HCT116 (cell line): Measurements from ENCODE around the gene GPR62. TPM values are rescaled to one million over a fixed set of nuclear protein-coding genes. Genes with fewer than 3 reads are reported as not detected.
A peak's percentile ranks its signal among the peaks of the same experiment; 100 is the strongest.

Experiments
- ATAC-seq: fragments of 200-7000 bp; cut with Tn5 transposase; 2 replicates; pipeline ENCODE4 v1.9.1; 2020; ENCODE audit warnings: mild to moderate bottlenecking, moderate library complexity
- BruUV-seq: library from RNA; stranded (reverse); fragments of 400-500 nt; replicated peaks from 2 replicates; lab custom pipeline; 2021; lab: Mats Ljungman, UMichigan
- CTCF ChIA-PET: fragments of 300-600 bp; sonication (Branson Sonifier 250); formaldehyde crosslinking; loops from one replicate; lab custom pipeline; 2021; ENCODE audit warnings: antibody characterized with exemption; lab: Charles Lee
- POLR2A ChIA-PET: fragments of 300-600, 350-600 bp; sonication (Branson Sonifier 250); formaldehyde crosslinking; loops from one replicate; lab custom pipeline; 2021; ENCODE audit warnings: antibody characterized with exemption; lab: Charles Lee
- RAD21 ChIA-PET, 2 experiments: fragments of 300-600 bp; sonication (Branson Sonifier 250); formaldehyde crosslinking; loops; one replicate each; lab custom pipeline; 2023; ENCODE audit warnings: low total read pairs in 2 of 2; ENCODE audit not compliant: uncharacterized antibody in 2 of 2, unreplicated experiment in 2 of 2, low non-redundant PET in 1 of 2; lab: Charles Lee
- DNase-seq: peaks from one replicate; pipeline ENCODE4 v3.0.0-alpha.2; 2010; ENCODE audit warnings: low read depth, low spot score
- H2AFZ ChIP-seq: fragments of 200-600 bp; shearing (Covaris generic), sonication (generic); 2 replicates; pipeline ENCODE4 v1.6.1; 2017; ENCODE audit warnings: low read depth, mixed run types, mixed read lengths, antibody characterized with exemption, low read length; ENCODE audit not compliant: poor library complexity, severe bottlenecking
- H3K27ac ChIP-seq: 2 replicates; pipeline ENCODE4 v1.5.1; 2012; ENCODE audit warnings: low read depth, low read length
- H3K27me3 ChIP-seq: fragments of 200-600 bp; sonication (generic); 2 replicates; pipeline ENCODE4 v1.6.1; 2016; ENCODE audit warnings: mixed run types, low read length, mixed read lengths; ENCODE audit not compliant: insufficient read depth
- H3K36me3 ChIP-seq, 2 experiments: fragments of 200-500 bp in 1 of 2; fragments of 200-600 bp in 1 of 2; sonication (Bioruptor generic) in 1 of 2; sonication (generic) in 1 of 2; 2 replicates each; pipeline versions ENCODE4 v1.5.1 to v1.6.1; 2014 to 2016; ENCODE audit warnings: low read length in 2 of 2, inconsistent platforms in 1 of 2, mixed read lengths in 1 of 2, mixed run types in 1 of 2; ENCODE audit not compliant: insufficient read depth in 2 of 2, control insufficient read depth in 1 of 2
- H3K4me1 ChIP-seq, 2 experiments: fragments of 200-600 bp in 1 of 2; sonication (generic) in 1 of 2; 2 replicates each; pipeline versions ENCODE4 v1.5.1 to v1.6.1; 2012 to 2017; ENCODE audit warnings: low read length in 2 of 2, inconsistent platforms in 1 of 2, mild to moderate bottlenecking in 1 of 2, mixed read lengths in 1 of 2, mixed run types in 1 of 2, moderate library complexity in 1 of 2; ENCODE audit not compliant: insufficient read depth in 2 of 2, control insufficient read depth in 1 of 2
- H3K4me2 ChIP-seq: fragments of 200-600 bp; sonication (generic); 2 replicates; pipeline ENCODE4 v1.6.1; 2017; ENCODE audit warnings: mixed run types, low read length, mixed read lengths
- H3K4me3 ChIP-seq, 2 experiments: fragments of 200-600 bp in 1 of 2; sonication (generic) in 1 of 2; replicated peaks in 1 of 2; 2 replicates each; pipeline ENCODE4 v1.5.1; 2011 to 2016; ENCODE audit warnings: low read length in 2 of 2, control low read depth in 1 of 2, low read depth in 1 of 2, mild to moderate bottlenecking in 1 of 2, mixed read lengths in 1 of 2, mixed run types in 1 of 2
- H3K79me2 ChIP-seq: fragments of 200-600 bp; sonication (generic); 2 replicates; pipeline ENCODE4 v1.6.1; 2017; ENCODE audit warnings: mild to moderate bottlenecking, mixed run types, low read length, moderate library complexity, mixed read lengths; ENCODE audit not compliant: insufficient read depth
- H3K9ac ChIP-seq: fragments of 200-600 bp; sonication (generic); 2 replicates; pipeline ENCODE4 v1.6.1; 2016; ENCODE audit warnings: low read length, mixed read lengths
- H3K9me2 ChIP-seq: fragments of 200-600 bp; sonication (generic), shearing (Covaris generic); 2 replicates; pipeline ENCODE4 v1.6.1; 2017; ENCODE audit warnings: mixed run types, mild to moderate bottlenecking, moderate library complexity; ENCODE audit not compliant: insufficient read depth
- H3K9me3 ChIP-seq, 2 experiments: fragments of 200-500 bp in 1 of 2; fragments of 200-600 bp in 1 of 2; sonication (Bioruptor generic) in 1 of 2; sonication (generic) in 1 of 2; 2 replicates each; pipeline ENCODE4 v1.6.1; 2014 to 2017; ENCODE audit warnings: low read length in 2 of 2, mixed read lengths in 2 of 2, inconsistent platforms in 1 of 2, low read depth in 1 of 2, mild to moderate bottlenecking in 1 of 2, mixed run types in 1 of 2, moderate library complexity in 1 of 2; ENCODE audit not compliant: control insufficient read depth in 1 of 2, insufficient read depth in 1 of 2
- H4K20me1 ChIP-seq: fragments of 200-600 bp; sonication (generic), shearing (Covaris generic); 2 replicates; pipeline ENCODE4 v1.6.1; 2017; ENCODE audit warnings: mixed run types, mild to moderate bottlenecking, moderate library complexity; ENCODE audit not compliant: insufficient read depth
- EGR1 ChIP-seq: IDR thresholded peaks from 2 replicates; pipeline ENCODE4 v1.6.1; 2012; ENCODE audit warnings: low read depth
- ELF1 ChIP-seq: IDR thresholded peaks from 2 replicates; pipeline ENCODE4 v1.6.1; 2012; ENCODE audit warnings: low read depth, borderline replicate concordance
- POLR2AphosphoS5 ChIP-seq: IDR thresholded peaks from 2 replicates; pipeline ENCODE4 v1.6.1; 2011; ENCODE audit warnings: mild to moderate bottlenecking, low read depth, low read length, moderate library complexity
- RAD21 ChIP-seq: IDR thresholded peaks from 2 replicates; pipeline ENCODE4 v1.6.1; 2012; ENCODE audit warnings: low read depth, mild to moderate bottlenecking
- SIN3A ChIP-seq: IDR thresholded peaks from 2 replicates; pipeline ENCODE4 v1.6.1; 2012; ENCODE audit warnings: low read depth
- SRF ChIP-seq: IDR thresholded peaks from 2 replicates; pipeline ENCODE4 v1.6.1; 2012; ENCODE audit warnings: low read depth
- TCF7L2 ChIP-seq: IDR thresholded peaks from 2 replicates; pipeline ENCODE4 v1.7.0; 2011; ENCODE audit warnings: borderline replicate concordance, inconsistent platforms; ENCODE audit not compliant: insufficient read depth, insufficient read length; ENCODE audit errors: extremely low read depth
- YY1 ChIP-seq: IDR thresholded peaks from 2 replicates; pipeline ENCODE4 v1.6.1; 2011; ENCODE audit warnings: low read length, low read depth, moderate library complexity, mild to moderate bottlenecking; ENCODE audit not compliant: insufficient replicate concordance; ENCODE audit errors: extremely low read depth
- ZNF274 ChIP-seq: fragments of 200-500 bp; sonication (Bioruptor generic); IDR thresholded peaks from 2 replicates; pipeline ENCODE4 v1.6.1; 2014; ENCODE audit warnings: mild to moderate bottlenecking, low read depth, low read length, inconsistent platforms
- intact Hi-C: fragments of 100-400 bp; cut with micrococcal nuclease; formaldehyde crosslinking; loops from 2 replicates; pipeline ENCODE4 v1.10.0; 2022
- total RNA-seq: library from RNA; stranded (reverse); gene quantifications from one replicate; pipeline ENCODE4 v1.2.1, GENCODE V29; 2021; ENCODE audit not compliant: unreplicated experiment
- TF ChIP-seq, protein P1 (sequence below): IDR thresholded peaks from 2 replicates; pipeline ENCODE4 v1.6.1; 2011; ENCODE audit warnings: mild to moderate bottlenecking, low read length, moderate library complexity; ENCODE audit not compliant: insufficient replicate concordance; ENCODE audit errors: extremely low read depth
- TF ChIP-seq, protein P2 (sequence below): IDR thresholded peaks from 2 replicates; pipeline ENCODE4 v1.6.1; 2012

The GPR62 gene
- total RNA-seq, 1 experiment from 2014 or later = not detected

DNA sequence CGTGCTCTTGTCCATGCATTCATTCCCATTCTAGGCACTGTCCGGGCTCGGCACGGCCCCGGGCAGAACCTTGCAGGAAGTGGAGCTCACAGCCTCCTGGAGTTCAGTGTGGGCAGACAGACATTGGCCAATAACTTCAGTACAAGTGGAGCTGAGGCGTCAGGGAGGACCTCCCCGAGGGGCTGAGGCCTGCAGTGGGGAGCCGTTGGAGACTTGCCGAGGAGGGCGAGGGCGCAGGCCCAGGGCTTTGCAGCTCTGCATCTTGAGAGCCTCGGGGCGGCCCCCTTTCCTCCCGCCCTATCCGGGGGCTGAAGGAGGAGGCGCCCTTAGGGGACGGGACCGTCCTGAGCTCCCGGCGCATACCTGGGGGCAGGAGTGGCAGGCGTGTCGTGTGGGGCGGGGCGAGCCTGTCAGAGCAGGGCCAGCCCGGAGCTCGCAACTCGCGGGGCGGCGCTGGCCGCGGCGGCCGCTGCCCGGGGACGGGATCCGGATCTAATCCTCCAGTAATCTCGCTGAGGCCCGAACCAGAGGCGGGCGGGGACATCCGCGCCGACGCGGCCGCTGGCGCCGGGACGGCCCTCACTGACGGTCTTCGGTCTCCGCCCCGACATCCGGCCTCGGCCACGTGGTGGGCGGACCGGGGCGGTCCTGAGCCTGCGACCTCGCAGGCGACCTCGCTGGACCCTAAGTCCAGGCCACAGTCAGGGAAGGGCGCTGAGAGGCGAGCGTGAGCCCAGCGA lies 27.8 kb downstream of the GPR62 start, which contains the start of gene ACY1 (continued):
- TF ChIP-seq, protein P1, sequence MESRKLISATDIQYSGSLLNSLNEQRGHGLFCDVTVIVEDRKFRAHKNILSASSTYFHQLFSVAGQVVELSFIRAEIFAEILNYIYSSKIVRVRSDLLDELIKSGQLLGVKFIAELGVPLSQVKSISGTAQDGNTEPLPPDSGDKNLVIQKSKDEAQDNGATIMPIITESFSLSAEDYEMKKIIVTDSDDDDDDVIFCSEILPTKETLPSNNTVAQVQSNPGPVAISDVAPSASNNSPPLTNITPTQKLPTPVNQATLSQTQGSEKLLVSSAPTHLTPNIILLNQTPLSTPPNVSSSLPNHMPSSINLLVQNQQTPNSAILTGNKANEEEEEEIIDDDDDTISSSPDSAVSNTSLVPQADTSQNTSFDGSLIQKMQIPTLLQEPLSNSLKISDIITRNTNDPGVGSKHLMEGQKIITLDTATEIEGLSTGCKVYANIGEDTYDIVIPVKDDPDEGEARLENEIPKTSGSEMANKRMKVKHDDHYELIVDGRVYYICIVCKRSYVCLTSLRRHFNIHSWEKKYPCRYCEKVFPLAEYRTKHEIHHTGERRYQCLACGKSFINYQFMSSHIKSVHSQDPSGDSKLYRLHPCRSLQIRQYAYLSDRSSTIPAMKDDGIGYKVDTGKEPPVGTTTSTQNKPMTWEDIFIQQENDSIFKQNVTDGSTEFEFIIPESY = no peak
- TF ChIP-seq YY1 = no peak
- TF ChIP-seq, protein P2, sequence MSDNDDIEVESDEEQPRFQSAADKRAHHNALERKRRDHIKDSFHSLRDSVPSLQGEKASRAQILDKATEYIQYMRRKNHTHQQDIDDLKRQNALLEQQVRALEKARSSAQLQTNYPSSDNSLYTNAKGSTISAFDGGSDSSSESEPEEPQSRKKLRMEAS = no peak
- TF ChIP-seq SIN3A = no peak

- DNase-seq (no peak), ATAC-seq (no peak)
- Histone ChIP-seq H3K9me2 (no peaks in the 10 kb centered on the region), H3K36me3 (no peaks in the 10 kb centered on the region), H3K27ac (peak overlapping the region; percentile 82), H3K9me3 (no peaks in the 10 kb centered on the region), H3K9ac (peak overlapping the region; percentile 79), H3K4me1 (peaks cover 24 to 56% of the 10 kb centered on the region in 2 experiments), H2AFZ (no peak overlapping the region), H3K79me2 (peaks cover 12% of the 10 kb centered on the region), H3K27me3 (no peaks in the 10 kb centered on the region), H3K4me2 (peak overlapping the region; percentile 98), H4K20me1 (no peaks in the 10 kb centered on the region), H3K4me3 (peak overlapping the region; percentile 75 to 86)
- ChIA-PET POLR2A (interaction anchor here (0.7 to 4.3 kb wide), 10 partner anchors 7 to 213 kb away, joined by 3 to 47 read pairs (median 6); partner anchors contain the start of genes ABHD14A, ABHD14B, PARP3 and RPL29), CTCF (interaction anchor here (0.9 to 3.3 kb wide), 8 partner anchors 7 to 265 kb away, joined by 4 to 47 read pairs (median 8); partner anchors contain the start of genes ABHD14A, ABHD14B, PARP3 and RPL29), RAD21 (interaction anchor here in 1 of 2 experiments (1.1 kb wide), 1 partner anchor 10 kb away, joined by 3 read pairs; no protein-coding TSS in a partner anchor)
- TSS peak; percentile 93 for BruUV-seq
- intact Hi-C loops = loop anchor here (5.0 kb wide), 1 partner anchor 266 kb away; no protein-coding TSS in a partner anchor
- TF ChIP-seq EGR1 = no peak
- TF ChIP-seq SRF = no peak
- TF ChIP-seq YY1 = no peak
- no peak for TF ChIP-seq RAD21
- no peak for TF ChIP-seq ELF1
- no peak for TF ChIP-seq TCF7L2
- no peak for TF ChIP-seq ZNF274
- no peak for TF ChIP-seq POLR2AphosphoS5
These were observed 28.5 kb downstream of the GPR62 start for GRCh38 chr3:51983578-51984268.
